Kidney (tissue), 11 donors: ENCODE measurements around the gene NPIPA7. TPM values are rescaled to one million over a fixed set of nuclear protein-coding genes. Genes with fewer than 3 reads are reported as not detected.
"Not testable (repeated sequence)": the region's sequence is repeated elsewhere in the genome, so short reads cannot be mapped to it uniquely, and the experiment has no call there.

Experiments
- DNase-seq, 5 donors: peaks; one replicate each; pipeline ENCODE4 v3.0.0-alpha.2; 2013 to 2020
- FAIRE-seq: peaks from 2 replicates; lab custom pipeline; 2012; peaks lifted over from hg19 to GRCh38; lab: Jason Lieb, UNC
- H3K27ac ChIP-seq, 2 donors: one replicate each; pipeline ENCODE4 v1.7.0; 2013; ENCODE audit warnings: low read depth in 2 of 2, low read length in 2 of 2, inconsistent platforms in 1 of 2
- H3K27me3 ChIP-seq: one replicate; pipeline ENCODE4 v1.7.1; 2013; ENCODE audit warnings: low read length, inconsistent platforms; ENCODE audit not compliant: control insufficient read depth, insufficient read depth
- H3K36me3 ChIP-seq, 3 donors: one replicate each; pipeline versions ENCODE4 v1.7.0 to v1.7.1; 2013; ENCODE audit warnings: low read length in 3 of 3, control low read depth in 1 of 3, inconsistent platforms in 1 of 3; ENCODE audit not compliant: insufficient read depth in 3 of 3, control insufficient read depth in 2 of 3
- H3K4me1 ChIP-seq, 3 donors: one replicate each; pipeline versions ENCODE4 v1.7.0 to v1.7.1; 2013; ENCODE audit warnings: low read length in 3 of 3, inconsistent platforms in 1 of 3, low read depth in 1 of 3; ENCODE audit not compliant: control insufficient read depth in 2 of 3, insufficient read depth in 2 of 3
- H3K4me3 ChIP-seq, 3 donors: one replicate each; pipeline versions ENCODE4 v1.7.0 to v1.8.1; 2013; ENCODE audit warnings: low read length in 3 of 3, control low read depth in 1 of 3, inconsistent platforms in 1 of 3
- H3K9ac ChIP-seq, 3 donors: one replicate each; pipeline versions ENCODE4 v1.7.0 to v1.7.1; 2013; ENCODE audit warnings: low read length in 3 of 3, control low read depth in 1 of 3, inconsistent platforms in 1 of 3
- H3K9me3 ChIP-seq, 3 donors: one replicate each; pipeline versions ENCODE4 v1.7.0 to v1.7.1; 2013; ENCODE audit warnings: low read length in 3 of 3, control low read depth in 1 of 3, inconsistent platforms in 1 of 3; ENCODE audit not compliant: control insufficient read depth in 2 of 3, insufficient read depth in 1 of 3
- intact Hi-C: fragments of 100-400 bp; cut with DNase I; formaldehyde crosslinking; loops from one replicate; pipeline ENCODE4 v1.11.1; 2022
- polyA plus RNA-seq: library from polyadenylated mRNA; stranded (reverse); fragments of 350-450 nt; fragmentation: Illumina TruSeq; extraction: RNeasy Lipid Tissue Mini Kit (QIAGEN cat#74804); gene quantifications from one replicate; pipeline ENCODE4 v1.2.3, GENCODE V29; 2014; ENCODE audit warnings: low read depth, low replicate concordance; ENCODE audit not compliant: insufficient read depth
- total RNA-seq: library from RNA; stranded (reverse); fragmentation: NEBNext Ultra II Directional; extraction: Animal tissue kit (Norgen Biotek cat#: 25700); gene quantifications from one replicate; pipeline ENCODE4 v1.2.1, GENCODE V29; 2021
- donor health status: control.
- donor health status: control.
- donor health status: DM: yes; HTN: yes; CAD: no.
- donor health status: Normal renal cell carcinoma (clear cell type).

The NPIPA7 gene
- total and polyA plus RNA-seq, 2 donors from 2014 or later, result 7.2 to 9.0 TPM

- not testable (repeated sequence) for H3K4me3 ChIP-seq, DNase-seq, H3K4me1 ChIP-seq
Measured at GRCh38 chr16:16404283-16404682, 25.3 kb downstream of the NPIPA7 start.

GRCh38 chr16:16405421-16405820, 26.5 kb downstream of the NPIPA7 start:
- H3K36me3 ChIP-seq, H3K27ac ChIP-seq, H3K27me3 ChIP-seq, FAIRE-seq, H3K4me3 ChIP-seq, H3K9ac ChIP-seq, DNase-seq, H3K4me1 ChIP-seq, H3K9me3 ChIP-seq, intact Hi-C loops: not testable (repeated sequence)

More at GRCh38 chr16:16404283-16404682, 25.3 kb downstream of the NPIPA7 start:
- FAIRE-seq, H3K27ac ChIP-seq, H3K9me3 ChIP-seq, intact Hi-C loops, H3K36me3 ChIP-seq, H3K9ac ChIP-seq, H3K27me3 ChIP-seq: not testable (repeated sequence)

DNA sequence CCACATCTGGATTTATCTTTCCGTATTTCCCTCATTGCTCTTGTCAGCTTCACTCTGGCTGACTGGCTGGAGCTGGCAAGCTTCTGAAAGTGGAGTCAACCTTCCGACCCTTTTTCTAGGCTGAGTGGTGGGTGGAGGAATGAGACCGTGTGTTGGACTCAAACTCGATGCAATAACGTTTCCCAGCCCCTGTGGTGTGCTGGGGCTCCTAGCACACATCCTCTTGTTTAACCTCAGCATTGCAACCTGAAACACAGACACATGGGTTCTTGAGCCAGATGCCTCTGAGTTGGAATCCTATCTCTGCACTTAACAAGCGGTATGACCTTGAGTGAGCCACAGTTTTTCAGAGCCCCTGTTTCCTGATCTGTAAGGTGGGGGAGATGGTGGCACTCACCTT, 29.5 kb downstream of the NPIPA7 start:
- H3K4me1 ChIP-seq, H3K9me3 ChIP-seq, FAIRE-seq, H3K4me3 ChIP-seq, intact Hi-C loops, H3K36me3 ChIP-seq, DNase-seq, H3K27ac ChIP-seq, H3K27me3 ChIP-seq, H3K9ac ChIP-seq: not testable (repeated sequence)

DNA sequence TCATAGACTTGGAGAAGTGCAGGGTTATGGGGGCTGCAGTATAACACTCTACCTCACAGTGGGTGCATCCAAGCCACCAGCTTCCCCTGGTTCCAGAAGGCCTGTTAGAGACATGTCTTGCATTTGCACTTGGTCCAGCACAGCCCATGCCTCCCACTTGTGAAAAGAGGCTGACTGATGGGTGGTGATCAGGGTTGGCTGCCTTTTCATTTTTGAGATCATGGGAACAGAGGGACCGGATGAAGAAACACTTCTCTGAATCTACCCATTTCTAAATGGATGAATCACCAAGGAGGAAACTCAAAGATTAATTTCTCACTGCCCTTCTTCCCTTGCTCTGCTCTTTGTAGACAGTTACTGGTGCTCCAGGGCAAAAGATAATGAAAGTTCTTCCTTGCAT, 34.8 kb downstream of the NPIPA7 start:
- H3K27ac ChIP-seq, intact Hi-C loops, FAIRE-seq, H3K36me3 ChIP-seq, H3K27me3 ChIP-seq, H3K9me3 ChIP-seq, DNase-seq, H3K9ac ChIP-seq, H3K4me1 ChIP-seq, H3K4me3 ChIP-seq: not testable (repeated sequence)

DNA sequence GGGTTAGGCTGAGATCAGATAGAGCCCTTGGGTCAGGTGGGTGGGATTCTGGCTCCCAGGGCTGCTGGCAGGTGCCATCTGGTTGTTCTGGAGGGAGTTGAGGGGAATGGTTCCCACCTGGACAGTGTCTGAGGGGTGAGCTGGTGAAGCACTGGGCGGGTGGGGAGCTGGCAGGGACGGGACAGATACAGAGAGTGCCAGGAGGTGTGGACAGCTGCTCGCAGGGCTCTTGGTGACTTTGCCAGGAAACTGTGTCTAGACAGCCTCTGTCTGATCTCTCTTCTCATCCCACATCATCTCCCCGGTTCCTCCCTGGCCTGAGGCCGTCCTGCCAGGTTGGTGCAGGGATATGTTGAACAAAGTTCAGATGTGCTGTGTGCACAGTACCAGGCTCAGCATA, 38.1 kb downstream of the NPIPA7 start:
- H3K4me1 ChIP-seq, H3K9ac ChIP-seq, H3K4me3 ChIP-seq, H3K27ac ChIP-seq, H3K27me3 ChIP-seq, H3K36me3 ChIP-seq, DNase-seq, H3K9me3 ChIP-seq, FAIRE-seq, intact Hi-C loops: not testable (repeated sequence)

GRCh38 chr16:16417914-16418544, 39.1 kb downstream of the NPIPA7 start:
- H3K9ac ChIP-seq, DNase-seq, H3K4me1 ChIP-seq, H3K36me3 ChIP-seq, intact Hi-C loops, FAIRE-seq, H3K27ac ChIP-seq, H3K9me3 ChIP-seq, H3K27me3 ChIP-seq, H3K4me3 ChIP-seq: not testable (repeated sequence)

DNA sequence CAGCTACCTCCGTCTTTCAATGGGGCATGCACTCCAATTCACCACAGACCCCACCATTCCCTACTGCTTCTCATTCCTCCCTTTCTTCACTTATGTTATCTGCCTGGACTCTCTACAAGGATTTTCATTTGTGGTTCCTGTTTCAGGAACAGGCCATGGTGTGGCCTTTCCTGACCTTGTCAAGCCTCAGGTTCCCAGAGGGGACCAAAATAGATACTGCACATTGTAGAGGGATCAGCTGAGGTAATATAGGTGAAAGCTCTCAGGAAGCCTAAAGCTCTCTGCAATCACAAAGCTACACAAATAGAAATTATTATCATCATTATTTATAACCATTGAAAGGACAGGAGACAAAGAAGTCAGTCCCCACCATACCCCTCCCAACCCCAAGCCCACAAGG, 41.6 kb downstream of the NPIPA7 start:
- H3K27me3 ChIP-seq, FAIRE-seq, H3K27ac ChIP-seq, H3K4me3 ChIP-seq, H3K4me1 ChIP-seq, intact Hi-C loops, H3K36me3 ChIP-seq, DNase-seq, H3K9ac ChIP-seq, H3K9me3 ChIP-seq: not testable (repeated sequence)

DNA sequence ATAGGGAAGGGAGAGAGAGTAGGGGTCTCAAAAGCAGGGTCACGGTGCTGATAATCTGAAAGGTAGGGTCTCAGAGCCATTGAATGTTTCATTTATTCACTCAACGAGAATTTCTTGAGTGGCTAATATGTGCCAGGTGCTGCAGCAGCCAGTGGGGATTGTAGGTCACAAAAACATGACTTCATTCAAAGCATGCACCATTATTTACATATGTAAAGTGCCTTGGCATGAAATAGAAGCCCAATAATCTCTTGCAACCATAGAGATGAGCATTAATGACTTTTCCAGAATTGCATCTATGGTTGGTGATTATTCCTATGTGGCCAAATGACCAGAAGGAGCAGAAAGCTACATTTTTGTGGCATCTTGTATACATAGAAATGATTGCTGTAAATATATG, 46.2 kb downstream of the NPIPA7 start:
- H3K27me3 ChIP-seq, H3K4me3 ChIP-seq, H3K36me3 ChIP-seq, intact Hi-C loops, FAIRE-seq, H3K9ac ChIP-seq, H3K27ac ChIP-seq, H3K9me3 ChIP-seq, DNase-seq, H3K4me1 ChIP-seq: not testable (repeated sequence)
